Heart right ventricle (tissue), 16 donors: ENCODE results near the gene KCNMA1. TPM values are rescaled to one million over a fixed set of nuclear protein-coding genes. Genes with fewer than 3 reads are reported as not detected.

Experiments
- ATAC-seq, 8 donors: fragments of 200-7000 bp; cut with Tn5 transposase; one replicate each; pipeline ENCODE4 v1.9.1; 2020; ENCODE audit warnings: mild to moderate bottlenecking in 8 of 8, moderate library complexity in 8 of 8, moderate number of reproducible peaks in 1 of 8
- DNase-seq, 2 donors: peaks; one replicate each; pipeline ENCODE4 v3.0.0-alpha.2; 2020
- H3K27ac ChIP-seq, 10 donors: fragments of 200-600 bp; sonication (generic) in 2 of 10; one replicate each; pipeline versions ENCODE4 v1.5.0 to v1.8.0; 2020 to 2022; ENCODE audit warnings: mild to moderate bottlenecking in 3 of 10
- H3K27me3 ChIP-seq, 7 donors: fragments of 200-600 bp; one replicate each; pipeline ENCODE4 v1.8.0; 2021 to 2022; ENCODE audit warnings: mild to moderate bottlenecking in 2 of 7
- H3K36me3 ChIP-seq, 9 donors: fragments of 200-600 bp; sonication (generic) in 1 of 9; one replicate each; pipeline versions ENCODE4 v1.5.0 to v1.8.0; 2020 to 2022; ENCODE audit warnings: mild to moderate bottlenecking in 2 of 9
- H3K4me1 ChIP-seq, 9 donors: fragments of 200-600 bp; sonication (generic) in 1 of 9; one replicate each; pipeline versions ENCODE4 v1.5.0 to v1.8.0; 2020 to 2022; ENCODE audit warnings: mild to moderate bottlenecking in 4 of 9
- H3K4me3 ChIP-seq, 10 donors: fragments of 200-600 bp; sonication (generic) in 2 of 10; one replicate each; pipeline versions ENCODE4 v1.5.0 to v1.8.0; 2020 to 2022; ENCODE audit warnings: mild to moderate bottlenecking in 7 of 10, moderate library complexity in 2 of 10
- H3K9me3 ChIP-seq, 11 donors: fragments of 200-600 bp in 10 of 11; sonication (generic) in 2 of 11; one replicate each; pipeline versions ENCODE4 v1.5.0 to v1.8.0; 2013 to 2022; ENCODE audit warnings: mild to moderate bottlenecking in 2 of 11, control low read depth in 1 of 11, moderate library complexity in 1 of 11
- CTCF ChIP-seq, 9 donors: fragments of 200-600 bp; sonication (generic) in 2 of 9; IDR thresholded peaks; one replicate each; pipeline versions ENCODE4 v1.5.0 to v1.8.0; 2021 to 2022; ENCODE audit warnings: antibody characterized with exemption in 9 of 9, mild to moderate bottlenecking in 5 of 9, moderate library complexity in 1 of 9
- WGBS, 2 donors: extraction: QIAGEN DNeasy Blood & Tissue Kit; methylation state at CpG; one replicate each; pipeline ENCODE4 v1.1.7; 2013; ENCODE audit warnings: inconsistent platforms in 1 of 2; 5-methylcytosine and 5-hydroxymethylcytosine counted together
- intact Hi-C, 10 donors: fragments of 100-400 bp; cut with DNase I; formaldehyde crosslinking; loops; one replicate each; pipeline versions ENCODE4 v1.11.1 to v1.14.2; 2022
- polyA plus RNA-seq, 2 donors: library from polyadenylated mRNA; stranded (reverse); fragments of 200-250 nt; gene quantifications; one replicate each; pipeline ENCODE4 v1.2.3, GENCODE V29; 2013
- total RNA-seq, 10 donors: library from RNA; stranded (reverse); fragmentation: NEBNext Ultra II Directional in 3 of 10; extraction: Animal tissue kit (Norgen Biotek cat#: 25700) in 3 of 10; gene quantifications; one replicate each; pipeline versions ENCODE4 v1.2.1 to v1.2.4, GENCODE V29; 2021 to 2023
- donor health status: Arrhythmogenic right ventricular cardiomyopathy.
- donor health status: ischemic (EF 13 %, LVEDD 7.1; RV severe dilation, severe dysfunction).
- donor health status: healthy with polysubstance abuse.
- donor health status: DM: no; HTN: yes; CAD: no.
- donor health status: DM: no; HTN: no; CAD: no.
- donor health status: ischemic (EF 25% LVEDD 6.9; RV normal size, moderate dysfunction).
- donor health status: ischemic (EF 25% LVEDD 5.7; RV mildly dilated, moderate dysfunction).
- donor health status: healthy.
- donor health status: DM: yes; HTN: yes; CAD: no.
- donor health status: Ischemic cardiomyopathy.
- donor health status: ischemic (EF 35%, LVEDD 5.7; RV mildly dilated, moderate dysfunction).
- donor health status: nonischemic (EF 11% LVEDD 7.7; RV severe dilation, severe dysfunction).
- donor health status: DM: yes; HTN: yes; CAD: no.
- donor health status: PGD.
- donor health status: ischemic (EF 29% LVEDD 5.4; RV normal size, mild dysfunction).
- donor health status: nonischemic (EF 23%, LVEDD 6.1; RV moderate dilation, normal function).

Gene KCNMA1
- total and polyA plus RNA-seq, 12 donors: 0.59 to 5.3 (median 1.6) TPM

DNA sequence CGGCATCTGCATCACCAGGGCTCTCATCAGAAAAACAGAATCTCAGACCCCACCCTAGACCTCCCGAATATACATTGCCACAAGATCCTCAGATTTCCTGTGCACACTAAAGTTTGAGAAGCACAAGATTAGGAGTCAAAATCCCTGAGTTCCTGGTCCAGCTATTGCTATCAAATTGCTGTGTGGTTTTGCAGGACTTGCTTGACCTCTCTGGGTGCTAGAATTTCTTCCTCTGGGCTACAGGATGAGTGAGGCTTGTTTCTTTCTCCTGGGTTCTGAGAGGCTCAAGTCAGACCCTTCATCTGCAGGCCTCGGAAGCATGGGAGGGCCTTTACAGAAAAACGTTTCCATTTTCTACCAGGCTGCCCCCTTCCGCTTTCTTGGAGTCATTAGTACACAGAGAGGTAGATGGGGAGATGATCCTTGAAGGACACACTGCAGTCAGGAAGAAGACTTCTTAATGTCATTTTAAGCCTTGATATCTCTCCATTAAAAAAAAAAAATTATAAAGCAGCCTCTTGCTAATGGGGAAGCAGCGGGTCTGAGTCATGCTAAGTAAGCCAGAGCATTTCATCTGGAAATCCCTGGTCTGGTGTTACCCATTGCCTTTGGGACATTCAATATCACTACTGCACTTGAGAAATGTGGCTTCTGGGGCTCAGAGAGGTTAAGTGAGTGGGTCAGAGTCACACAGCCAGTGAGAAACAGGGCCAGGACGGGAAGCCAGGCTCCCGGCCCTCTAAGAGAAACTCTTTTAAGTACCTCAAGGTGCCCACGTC is 173.5 kb downstream of the KCNMA1 start:
- intact Hi-C loops: no loop called here
- Histone ChIP-seq H3K27me3 (peaks cover 0 to 8% (median 0%) of the 10 kb centered on the region in 7 donors), H3K27ac (no peak overlapping the region), H3K9me3 (no peaks in the 10 kb centered on the region), H3K4me3 (no peak overlapping the region), H3K4me1 (no peaks in the 10 kb centered on the region), H3K36me3 (no peaks in the 10 kb centered on the region)
- no peak for ATAC-seq
- no peak for DNase-seq
- TF ChIP-seq CTCF (IDR thresholded peaks at IDR 0.05): no peak
- 80 to 88% methylated on average over 9 of the region's 9 CpGs for WGBS, 2 donors

DNA sequence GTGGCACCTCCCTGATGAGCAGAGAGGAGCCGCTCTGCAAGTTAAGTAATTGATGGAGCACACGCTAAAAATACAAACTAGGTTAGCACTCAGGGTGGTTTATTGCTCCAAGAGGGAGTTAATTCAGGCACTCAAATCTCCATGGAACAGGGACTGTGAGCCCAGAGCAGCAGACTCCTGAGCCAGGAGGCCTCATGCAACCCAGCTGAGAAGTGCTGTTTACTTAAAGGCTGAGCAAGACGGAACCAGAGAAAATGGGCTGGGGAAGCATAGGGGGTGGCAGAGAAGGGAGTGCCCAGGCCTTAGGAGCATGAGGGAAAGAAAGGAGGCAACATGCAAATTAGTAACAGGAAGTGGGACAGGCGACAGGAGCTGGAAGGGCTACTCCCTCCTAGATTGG is 174.1 kb downstream of the KCNMA1 start:
- ATAC-seq: no peak
- no peak for TF ChIP-seq CTCF (IDR thresholded peaks at IDR 0.05)
- WGBS, 2 donors: 63 to 72% methylated on average over 4 of the region's 4 CpGs

DNA sequence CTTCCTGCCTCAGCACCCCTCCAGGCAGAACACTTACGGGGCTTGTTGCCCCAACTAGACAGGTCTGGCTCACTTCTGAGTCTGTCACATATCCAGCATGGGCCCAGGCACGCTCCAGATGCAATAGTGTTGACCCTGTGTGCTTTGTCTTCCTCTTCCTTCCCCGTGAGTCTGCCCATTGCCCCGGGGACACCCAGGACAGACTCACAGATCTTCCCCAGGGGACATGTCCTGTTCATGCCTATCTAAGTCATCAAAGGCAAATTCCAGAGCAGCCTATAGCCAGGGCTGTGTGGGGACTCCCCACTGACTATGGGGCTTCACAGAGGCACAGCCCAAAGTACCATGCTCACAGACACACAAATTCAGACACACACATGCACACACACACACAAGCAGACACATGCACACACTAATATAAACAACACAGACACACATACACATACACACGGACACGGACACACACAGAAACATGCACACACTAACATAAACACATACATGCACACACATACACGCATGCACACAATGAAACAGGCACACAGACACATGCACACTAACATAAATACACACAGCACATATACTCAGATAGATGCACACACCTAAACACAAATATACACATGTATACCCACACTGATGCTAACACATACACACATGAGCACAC is 175.8 kb downstream of the KCNMA1 start:
- H3K9me3 ChIP-seq: no peaks in the 10 kb centered on the region
- 80 to 86% methylated on average over 7 of the region's 7 CpGs for WGBS, 2 donors
- intact Hi-C loops: no loop called here
- H3K36me3 ChIP-seq: no peaks in the 10 kb centered on the region
- DNase-seq (no peak), ATAC-seq (no peak)
- H3K4me1 ChIP-seq: no peaks in the 10 kb centered on the region
- TF ChIP-seq CTCF (IDR thresholded peaks at IDR 0.05): no peak
- H3K27ac ChIP-seq: no peak overlapping the region
- peaks cover 0 to 15% (median 4%) of the 10 kb centered on the region in 7 donors for H3K27me3 ChIP-seq
- no peak overlapping the region for H3K4me3 ChIP-seq

More for the DNA sequence above, 174.1 kb downstream of the KCNMA1 start:
- intact Hi-C loops: no loop called here
- Histone ChIP-seq H3K27me3 (peaks cover 0 to 8% (median under 1%) of the 10 kb centered on the region in 7 donors), H3K4me3 (no peak overlapping the region), H3K36me3 (no peaks in the 10 kb centered on the region), H3K9me3 (no peaks in the 10 kb centered on the region), H3K4me1 (no peaks in the 10 kb centered on the region), H3K27ac (no peak overlapping the region)
- no peak for DNase-seq

DNA sequence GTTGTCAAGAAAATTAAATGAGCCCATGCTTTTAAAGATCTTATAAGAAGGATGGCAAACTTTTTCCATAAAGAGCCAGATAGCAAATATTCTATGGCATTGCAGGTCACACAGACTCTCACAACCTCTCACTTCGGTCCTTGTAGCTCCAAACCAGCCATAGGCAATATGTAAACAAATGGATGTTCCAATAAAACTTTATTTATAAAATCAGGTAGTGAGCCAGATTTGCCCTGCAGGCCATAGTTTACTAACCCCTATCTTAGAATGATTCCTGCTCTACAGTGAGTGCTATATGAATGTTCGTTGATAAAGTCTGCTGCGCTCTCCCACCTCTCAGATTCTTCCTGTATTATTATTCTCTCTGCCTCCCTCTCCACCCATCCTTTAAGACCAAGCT is 177.7 kb downstream of the KCNMA1 start:
- peaks cover 0 to 25% (median 4%) of the 10 kb centered on the region in 7 donors for H3K27me3 ChIP-seq
- no peaks in the 10 kb centered on the region for H3K4me1 ChIP-seq

More for the DNA sequence above, 177.7 kb downstream of the KCNMA1 start:
- WGBS, 2 donors: 92 to 94% methylated on average over 3 of the region's 3 CpGs
- Histone ChIP-seq H3K27ac (no peak overlapping the region), H3K4me3 (no peak overlapping the region), H3K9me3 (no peaks in the 10 kb centered on the region), H3K36me3 (no peaks in the 10 kb centered on the region)
- DNase-seq (no peak), ATAC-seq (no peak)
- intact Hi-C loops: no loop called here
- TF ChIP-seq CTCF (IDR thresholded peaks at IDR 0.05): no peak
